Stimulated activated CD8-positive, alpha-beta memory T cell treated with anti-CD3 and anti-CD28 coated beads, Interleukin-4, amount 100 ng/mL, for 24 hours (primary cell): ENCODE data around the gene CREB5.

Experiments
- DNase-seq: peaks from one replicate; pipeline ENCODE4 v3.0.0-alpha.2; 2020; ENCODE audit warnings: low read depth

CREB5 gene

GRCh38 chr7:28407651-28408050 lies 4.7 kb upstream of the CREB5 start:
- DNase-seq: no peak

- DNase-seq: no peak
Observed at GRCh38 chr7:28408105-28408959, 4.0 kb upstream of the CREB5 start.

GRCh38 chr7:28408960-28409715 lies 3.2 kb upstream of the CREB5 start:
- DNase-seq: peak; percentile 54

GRCh38 chr7:28409716-28410627 lies 2.3 kb upstream of the CREB5 start:
- DNase-seq: no peak

DNA sequence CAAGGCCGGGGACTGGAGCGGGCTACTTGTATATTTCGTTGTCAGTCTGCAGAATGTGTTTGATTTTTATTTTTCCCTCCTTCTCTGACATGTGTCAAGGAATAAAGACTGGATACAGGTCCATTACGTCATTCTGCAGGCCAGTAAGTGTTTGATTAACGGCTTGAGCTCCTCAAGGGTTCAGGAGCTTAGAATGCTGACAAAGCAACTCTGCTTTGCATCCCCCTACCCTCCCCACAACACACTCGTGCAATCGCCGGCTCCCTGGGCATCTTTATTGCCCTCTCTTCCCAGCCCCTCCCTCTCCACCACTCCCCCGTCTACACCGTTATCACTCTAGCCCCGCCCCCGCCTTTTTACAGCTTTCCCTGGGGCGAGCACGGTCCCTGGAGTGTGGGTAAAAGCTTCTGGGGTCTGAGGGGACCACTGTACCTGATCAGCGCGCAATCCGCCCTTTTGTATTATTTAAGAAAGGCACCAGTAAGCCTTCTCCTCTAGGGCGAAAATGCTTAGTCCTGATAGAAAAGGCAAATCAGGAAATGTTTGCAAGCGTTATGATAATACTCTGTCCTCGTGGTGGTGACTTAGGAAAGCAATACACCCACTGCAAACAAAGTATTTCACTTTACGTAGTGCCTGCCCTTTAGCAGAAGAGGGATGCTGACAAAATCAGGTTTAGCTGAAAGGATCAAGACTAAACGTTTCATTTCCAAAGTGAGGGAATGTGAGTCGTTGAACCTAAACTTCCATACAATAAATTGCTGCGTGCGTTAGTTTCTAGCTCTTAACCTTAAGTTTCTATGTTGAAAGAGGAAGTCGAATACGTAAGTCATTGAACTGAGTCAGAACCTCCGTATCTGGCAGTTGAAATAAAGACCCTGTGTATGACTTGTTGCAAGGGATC lies 1.4 kb upstream of the CREB5 start:
- DNase-seq: no peak

GRCh38 chr7:28413011-28413410 lies 693 bp downstream of the CREB5 start:
- no peak for DNase-seq

GRCh38 chr7:28414453-28414852 lies 2.1 kb downstream of the CREB5 start:
- DNase-seq: no peak

DNA sequence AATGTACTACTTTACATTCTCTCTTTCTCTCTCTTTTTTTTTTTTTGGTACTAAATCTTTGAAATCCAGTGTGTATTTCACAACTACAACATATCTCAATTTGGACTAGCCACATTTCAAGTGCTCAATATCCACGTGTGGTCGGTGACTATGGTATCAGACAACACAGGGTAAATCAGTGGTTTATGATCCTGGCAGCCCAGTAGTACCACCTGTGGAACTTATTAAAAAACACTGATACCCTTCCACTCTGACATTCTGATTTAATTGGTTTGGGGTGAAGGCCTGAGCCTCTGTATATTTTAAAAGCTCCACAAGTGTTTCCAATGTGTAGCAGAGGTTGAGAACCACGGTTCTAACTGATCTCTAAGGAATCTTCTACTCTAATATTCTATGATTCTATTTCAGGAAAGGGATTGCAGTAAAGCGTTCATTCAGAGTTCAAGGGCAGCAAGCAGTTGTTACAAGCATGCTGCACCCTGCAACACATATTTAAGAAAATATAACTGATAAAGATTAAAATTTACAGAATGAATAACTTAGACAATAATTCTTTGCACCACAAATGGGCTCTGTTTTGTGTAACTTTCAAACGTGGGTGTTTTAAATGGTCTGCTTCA lies 5.1 kb downstream of the CREB5 start:
- no peak for DNase-seq

- no peak for DNase-seq
Observed at GRCh38 chr7:28418311-28418710, 6.0 kb downstream of the CREB5 start.

DNA sequence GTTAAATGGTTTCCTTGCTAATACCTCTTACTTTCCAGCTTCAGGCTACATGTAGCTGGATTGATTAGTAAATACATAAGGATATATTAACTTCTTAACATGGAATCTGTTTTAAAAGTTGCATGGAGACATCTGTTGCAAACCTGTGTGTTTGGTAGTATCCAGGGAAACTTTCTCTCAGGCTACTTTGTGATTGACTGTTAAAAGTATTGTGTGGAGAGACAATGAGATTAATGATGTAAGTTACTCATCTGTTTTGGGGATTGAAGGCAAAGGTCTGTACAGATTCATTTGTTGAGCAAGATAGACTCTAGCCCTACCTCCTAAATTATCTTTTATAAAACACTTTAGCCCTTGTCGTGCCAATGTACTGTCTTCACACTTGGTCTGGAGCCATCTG lies 6.6 kb downstream of the CREB5 start:
- DNase-seq: no peak

- DNase-seq: no peak
Observed at GRCh38 chr7:28419716-28420115, 7.4 kb downstream of the CREB5 start.

DNA sequence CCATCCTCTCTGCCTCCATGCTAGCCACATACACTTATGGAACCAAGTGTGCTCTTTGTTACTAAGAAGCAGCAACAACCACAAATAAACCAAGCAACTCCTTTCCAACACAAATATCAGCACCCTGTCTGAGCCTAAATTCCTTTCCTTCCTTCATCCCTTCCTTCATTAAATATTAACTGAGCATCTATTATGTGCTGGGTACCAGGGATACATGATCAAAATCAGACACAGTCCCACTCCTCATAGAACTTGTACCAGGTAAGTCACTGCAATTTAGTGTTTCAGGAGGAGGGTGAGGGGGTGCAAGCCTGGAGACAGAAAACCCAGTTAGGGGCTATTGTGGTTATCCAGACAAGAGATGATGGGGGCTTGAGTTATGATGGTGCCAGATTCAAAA lies 10.8 kb downstream of the CREB5 start:
- no peak for DNase-seq

DNA sequence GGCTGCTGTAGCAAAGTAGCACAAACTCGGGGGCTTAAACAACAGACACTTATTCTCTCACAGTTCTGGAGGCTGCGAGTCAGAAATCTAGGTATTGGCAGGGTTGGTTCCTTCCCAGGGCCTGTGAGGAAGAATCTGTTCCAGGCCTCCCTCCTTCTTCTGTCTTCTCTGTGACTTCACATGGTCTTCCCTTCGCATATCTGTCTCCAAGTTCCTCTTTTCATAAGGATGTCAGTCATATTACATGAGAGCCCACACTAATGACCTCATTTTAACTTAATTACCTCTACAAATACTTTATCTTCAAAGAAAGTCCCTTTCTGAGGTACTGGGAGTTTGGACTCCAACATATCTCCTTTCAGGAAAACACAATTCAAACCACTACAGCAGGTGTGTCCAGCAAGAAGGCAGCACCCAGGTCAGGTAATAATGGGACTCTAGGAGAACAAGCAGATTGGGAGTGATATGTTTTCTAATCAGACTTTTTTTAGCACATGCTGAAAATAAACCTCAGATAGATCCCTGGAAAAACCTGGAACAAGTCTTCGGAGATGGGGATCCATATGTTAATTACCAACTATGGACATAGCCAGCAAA lies 11.7 kb downstream of the CREB5 start:
- no peak for DNase-seq

GRCh38 chr7:28425496-28425895 lies 13.2 kb downstream of the CREB5 start:
- DNase-seq: no peak

DNA sequence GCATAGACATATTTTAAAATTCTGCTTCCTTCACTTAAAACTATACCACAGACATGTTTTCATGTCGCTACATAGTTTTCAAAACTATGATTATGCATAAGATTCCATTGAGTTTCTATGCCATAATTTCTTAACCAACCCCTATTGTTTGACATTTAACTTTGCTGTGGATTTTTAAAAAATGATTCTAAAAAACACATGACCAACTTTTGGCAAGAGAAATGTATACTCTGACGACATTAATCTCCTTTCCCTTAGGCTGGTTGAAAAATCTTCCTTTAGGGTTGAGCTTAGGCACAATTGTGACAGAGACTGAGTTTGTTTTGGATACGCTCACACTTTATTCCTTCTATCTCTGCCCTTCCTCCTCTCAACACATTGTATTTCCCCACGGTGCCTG lies 14.9 kb downstream of the CREB5 start:
- no peak for DNase-seq

GRCh38 chr7:28430616-28431015 lies 18.3 kb downstream of the CREB5 start:
- no peak for DNase-seq

DNA sequence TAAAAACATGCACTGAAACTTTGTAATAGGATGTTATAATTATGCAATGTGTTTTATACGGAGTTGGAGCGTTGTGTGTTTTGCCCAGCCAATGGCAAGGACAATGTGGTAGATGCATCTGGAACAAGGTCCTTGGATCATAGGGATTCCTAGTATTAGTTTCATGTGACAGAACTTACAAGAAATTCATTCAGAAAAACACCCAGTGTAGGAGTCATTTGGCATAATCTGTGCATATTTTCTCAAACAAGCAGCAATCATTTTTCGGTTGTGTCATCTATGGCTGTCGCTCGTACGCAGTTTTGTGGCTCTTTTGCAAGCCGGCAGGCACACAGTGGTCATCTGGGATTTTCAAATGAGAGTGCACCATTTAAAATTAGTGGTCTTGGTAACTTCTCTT lies 19.8 kb downstream of the CREB5 start:
- no peak for DNase-seq

- DNase-seq: no peak
Observed at GRCh38 chr7:28433039-28433438, 20.7 kb downstream of the CREB5 start.

DNA sequence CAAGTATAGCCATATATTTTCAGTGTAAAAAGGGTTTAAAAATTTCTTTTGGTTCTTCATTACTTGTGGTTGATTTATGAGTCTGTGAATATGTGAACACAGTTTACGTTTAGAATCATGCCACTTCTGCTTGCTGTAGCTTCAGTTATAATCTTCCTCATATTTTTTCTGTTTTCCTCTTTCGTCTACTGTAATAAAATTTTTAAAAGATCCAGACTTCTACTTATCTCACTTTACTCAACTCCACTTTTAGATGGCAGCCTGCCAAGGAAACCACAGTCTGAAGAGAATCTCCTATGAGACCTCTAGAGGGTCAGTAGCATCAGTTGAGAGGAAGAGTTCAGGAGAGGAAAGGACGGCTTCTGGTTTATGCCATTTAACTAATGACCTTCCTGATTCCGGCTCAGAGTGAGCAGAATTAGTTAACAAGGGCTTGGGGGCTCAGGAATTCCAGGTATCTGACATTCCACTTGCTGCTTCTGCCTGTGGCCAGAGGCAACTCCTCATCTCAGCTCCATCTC lies 21.4 kb downstream of the CREB5 start:
- no peak for DNase-seq

GRCh38 chr7:28434510-28434909 lies 22.2 kb downstream of the CREB5 start:
- no peak for DNase-seq
